Measurements from ENCODE around the gene OR52K1. TPM values are rescaled to one million over a fixed set of nuclear protein-coding genes. Genes with fewer than 3 reads are reported as not detected.

Gene OR52K1
- total RNA-seq, 4 donors from 2014 or later = not detected

GRCh38 chr11:4495986-4496385 lies 13.5 kb downstream of the OR52K1 start:
- Histone ChIP-seq H3K36me3 (no peaks in the 10 kb centered on the region), H3K27me3 (no peaks in the 10 kb centered on the region), H3K4me3 (replicated peaks in 1 of 3) (no peak overlapping the region), H3K27ac (no peak overlapping the region), H3K9me3 (no peaks in the 10 kb centered on the region), H3K4me1 (peaks cover 4 to 10% of the 10 kb centered on the region in 2 donors)
- intact Hi-C loops (cut with DNase I) = no loop called here
- TF ChIP-seq POLR2A (IDR thresholded peaks at IDR 0.05) (no peak), CTCF (IDR thresholded peaks at IDR 0.05) (no peak)
- no peak for DNase-seq
- WGBS, 2 donors = 74% methylated on average over 6 of the region's 6 CpGs

- Histone ChIP-seq H3K9me3 (no peaks in the 10 kb centered on the region), H3K36me3 (no peaks in the 10 kb centered on the region), H3K27ac (no peak overlapping the region), H3K27me3 (no peaks in the 10 kb centered on the region), H3K4me1 (peaks cover 4 to 10% of the 10 kb centered on the region in 2 donors), H3K4me3 (replicated peaks in 1 of 3) (no peak overlapping the region)
- DNase-seq = peak; percentile 15 to 33
- 30 to 42% methylated on average over 15 of the region's 15 CpGs for WGBS, 2 donors
- intact Hi-C loops (cut with DNase I) = no loop called here
- TF ChIP-seq POLR2A (IDR thresholded peaks at IDR 0.05) (no peak), CTCF (IDR thresholded peaks at IDR 0.05) (no peak)
Measured at GRCh38 chr11:4496557-4497248, 14.3 kb downstream of the OR52K1 start.

DNA sequence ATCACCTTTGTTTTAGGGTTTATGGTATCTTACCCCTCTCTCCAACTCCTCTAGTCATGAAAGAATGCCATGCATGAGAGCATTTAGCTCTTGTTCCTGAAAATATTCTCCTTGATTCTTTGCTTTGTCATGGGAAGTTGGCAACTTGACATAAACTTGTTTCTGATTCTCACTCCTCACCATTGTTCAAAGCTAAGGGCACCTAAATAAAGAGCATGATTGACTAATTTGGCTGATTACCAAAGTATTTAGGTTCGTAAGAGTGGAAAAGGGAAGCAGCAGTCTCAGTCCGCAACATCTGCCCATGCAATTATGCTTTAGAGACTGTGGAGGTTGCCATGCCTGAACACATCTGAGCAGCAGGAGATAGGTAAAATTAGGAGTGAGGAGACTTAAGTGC lies 26.4 kb downstream of the OR52K1 start:
- H3K4me1 ChIP-seq = peaks cover 9 to 15% of the 10 kb centered on the region in 2 donors
- TF ChIP-seq CTCF (IDR thresholded peaks at IDR 0.05) (no peak), POLR2A (IDR thresholded peaks at IDR 0.05) (no peak)
- no peak for DNase-seq
- intact Hi-C loops (cut with DNase I) = no loop called here
- no peaks in the 10 kb centered on the region for H3K36me3 ChIP-seq
- no peak overlapping the region for H3K4me3 ChIP-seq (replicated peaks in 1 of 3)
- WGBS, 2 donors = 16 to 27% methylated on average over 2 of the region's 2 CpGs
- no peak overlapping the region for H3K27ac ChIP-seq
- no peaks in the 10 kb centered on the region for H3K27me3 ChIP-seq
- H3K9me3 ChIP-seq = no peaks in the 10 kb centered on the region

GRCh38 chr11:4511282-4512245 lies 29.1 kb downstream of the OR52K1 start:
- 30 to 68% methylated on average over 4 to 5 of the region's 5 CpGs for WGBS, 2 donors
- no peaks in the 10 kb centered on the region for H3K9me3 ChIP-seq
- no peaks in the 10 kb centered on the region for H3K36me3 ChIP-seq
- H3K27ac ChIP-seq = no peak overlapping the region
- no peak overlapping the region for H3K4me3 ChIP-seq (replicated peaks in 1 of 3)
- peaks cover 9 to 15% of the 10 kb centered on the region in 2 donors for H3K4me1 ChIP-seq
- peak; percentile 5 to 58 for DNase-seq
- no peak for TF ChIP-seq CTCF (IDR thresholded peaks at IDR 0.05)
- TF ChIP-seq POLR2A (IDR thresholded peaks at IDR 0.05) = no peak
- H3K27me3 ChIP-seq = no peaks in the 10 kb centered on the region
- intact Hi-C loops (cut with DNase I) = no loop called here

GRCh38 chr11:4514196-4514595 lies 31.8 kb downstream of the OR52K1 start:
- intact Hi-C loops (cut with DNase I) = no loop called here
- H3K27ac ChIP-seq = no peak overlapping the region
- no peaks in the 10 kb centered on the region for H3K27me3 ChIP-seq
- WGBS, 2 donors = 88 to 89% methylated on average over 1 of the region's 1 CpG
- H3K4me3 ChIP-seq (replicated peaks in 1 of 3) = no peak overlapping the region
- TF ChIP-seq POLR2A (IDR thresholded peaks at IDR 0.05) = no peak
- TF ChIP-seq CTCF (IDR thresholded peaks at IDR 0.05) = no peak
- H3K4me1 ChIP-seq = peaks cover 9 to 11% of the 10 kb centered on the region in 2 donors
- no peak for DNase-seq
- no peaks in the 10 kb centered on the region for H3K36me3 ChIP-seq
- H3K9me3 ChIP-seq = no peaks in the 10 kb centered on the region
